ENCODE measurements around the gene CLINT1.

GRCh38 chr5:157819502-157820115, 39.3 kb downstream of the CLINT1 start:
- no peak for TF ChIP-seq TSC22D2 (CRISPR knock-in tag; IDR thresholded peaks at IDR 0.05; ENCODE audit: borderline replicate concordance)
- no peak for TF ChIP-seq KAT7 (CRISPR knock-in tag; IDR thresholded peaks at IDR 0.05; ENCODE audit: borderline replicate concordance)
- TF ChIP-seq HDAC6 (IDR thresholded peaks at IDR 0.05; ENCODE audit: low read depth, low read length): no peak
- no peak for TF ChIP-seq TEAD2 (CRISPR knock-in tag; IDR thresholded peaks at IDR 0.05)
- no peak for TF ChIP-seq CTCF (CRISPR knock-in tag; IDR thresholded peaks at IDR 0.05)

All from HepG2 (cell line).